ENCODE data around the gene BCAP31.

- TF ChIP-seq CTCF (IDR thresholded peaks at IDR 0.05) (no peak), POLR2A (IDR thresholded peaks at IDR 0.05) (no peak)
Measured at GRCh38 chrX:153738056-153738605, 13.9 kb upstream of the BCAP31 start.

Data from adrenal gland (tissue), 5 donors.